ENCODE results near the gene DENND6B.
"Not testable (repeated sequence)": the region's sequence is repeated elsewhere in the genome, so short reads cannot be mapped to it uniquely, and the experiment has no call there.

DENND6B gene

DNA sequence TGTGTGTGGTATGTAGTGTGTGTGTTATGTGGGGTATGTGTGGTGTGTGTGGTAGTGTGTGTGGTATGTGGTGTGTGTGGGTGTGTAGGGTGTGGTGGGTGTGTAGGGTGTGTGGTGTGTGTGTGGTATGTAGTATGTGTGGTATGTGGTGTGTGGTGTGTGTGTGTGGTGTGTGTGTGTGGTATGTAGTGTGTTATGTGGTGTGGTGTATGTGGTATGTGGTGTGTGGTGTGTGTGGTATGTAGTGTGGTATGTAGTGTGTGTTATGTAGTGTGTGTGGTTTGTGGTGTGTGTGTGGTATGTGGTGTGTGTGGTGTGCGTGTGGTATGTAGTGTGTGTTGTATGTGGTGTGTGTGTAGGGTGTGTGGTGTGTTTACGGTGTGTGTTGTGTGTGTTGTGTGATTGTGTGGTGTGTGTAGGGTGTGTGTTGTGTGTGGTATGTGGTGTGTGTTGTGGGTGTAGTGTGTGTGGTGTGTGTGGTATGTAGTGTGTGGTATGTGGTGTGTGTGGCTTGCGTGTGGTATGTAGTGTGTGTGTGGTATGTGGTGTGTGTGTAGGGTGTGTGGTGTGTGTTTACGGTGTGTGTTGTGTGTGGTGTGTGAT lies 12.1 kb upstream of the DENND6B start:
- DNase-seq (ENCODE audit: low spot score): no peak

DNA sequence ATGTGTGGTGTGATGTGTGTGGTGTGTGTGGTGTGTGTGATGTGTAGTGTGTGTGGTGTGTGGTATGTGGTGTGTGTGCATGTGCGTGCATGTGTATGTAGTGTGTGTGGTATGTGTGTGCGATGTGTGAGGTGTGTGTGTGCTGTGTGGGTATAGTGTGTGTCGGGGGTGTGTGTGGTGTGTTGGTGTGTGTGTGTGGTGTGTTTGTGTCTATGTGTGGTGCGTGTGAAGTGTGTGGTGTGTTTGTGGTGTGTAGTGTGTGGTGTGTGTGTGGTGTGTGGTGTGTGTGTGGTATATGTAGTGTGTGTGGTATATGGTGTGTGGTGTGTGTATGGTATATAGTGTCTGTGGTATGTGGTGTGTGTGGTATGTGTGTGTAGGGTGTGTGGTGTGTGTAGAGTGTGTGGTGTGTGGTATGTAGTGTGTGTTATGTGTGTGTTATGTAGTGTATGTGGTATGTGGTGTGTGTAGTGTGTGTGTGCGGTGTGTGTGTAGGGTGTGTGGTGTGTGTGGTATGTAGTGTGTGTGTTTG lies 11.3 kb upstream of the DENND6B start:
- no peak for DNase-seq (ENCODE audit: low spot score)

DNA sequence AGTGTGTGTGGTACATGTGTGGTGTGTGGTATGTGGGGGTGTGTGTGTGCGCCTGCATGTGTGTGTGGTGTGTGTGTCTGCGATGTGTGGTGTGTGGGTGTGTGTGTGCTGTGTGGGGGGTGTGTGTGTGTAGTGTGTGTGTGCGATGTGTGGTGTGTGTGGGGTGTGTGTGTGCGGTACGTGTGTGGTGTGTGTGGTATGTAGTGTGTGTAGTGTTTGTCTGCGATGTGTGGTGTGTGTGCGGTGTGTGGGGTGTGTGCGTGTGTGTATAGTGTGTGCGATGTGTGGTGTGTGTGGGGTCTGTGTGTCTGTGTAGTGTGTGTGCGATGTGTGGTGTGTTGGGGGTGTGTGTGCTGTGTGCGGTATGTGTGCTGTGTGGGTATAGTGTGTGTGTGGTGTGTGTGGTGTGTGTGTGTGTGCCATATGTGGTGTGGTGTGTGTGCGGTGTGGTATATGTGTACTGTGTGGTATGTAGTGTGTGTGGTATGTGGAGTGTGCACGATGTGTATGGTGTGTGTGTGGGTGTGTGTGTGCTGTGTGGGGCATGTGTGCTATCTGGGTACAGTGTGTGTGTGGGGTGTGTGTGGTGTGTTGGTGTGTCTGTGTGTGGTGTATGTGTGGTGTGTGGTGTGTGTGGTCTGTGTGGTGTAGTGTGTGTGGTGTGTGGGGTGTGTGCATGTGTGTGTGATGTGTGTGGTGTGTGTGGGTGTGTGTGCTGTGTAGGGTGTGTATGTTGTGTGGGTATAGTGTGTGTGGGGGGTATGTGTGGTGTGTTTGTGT lies 10.6 kb upstream of the DENND6B start:
- no peak for DNase-seq (ENCODE audit: low spot score)

DNA sequence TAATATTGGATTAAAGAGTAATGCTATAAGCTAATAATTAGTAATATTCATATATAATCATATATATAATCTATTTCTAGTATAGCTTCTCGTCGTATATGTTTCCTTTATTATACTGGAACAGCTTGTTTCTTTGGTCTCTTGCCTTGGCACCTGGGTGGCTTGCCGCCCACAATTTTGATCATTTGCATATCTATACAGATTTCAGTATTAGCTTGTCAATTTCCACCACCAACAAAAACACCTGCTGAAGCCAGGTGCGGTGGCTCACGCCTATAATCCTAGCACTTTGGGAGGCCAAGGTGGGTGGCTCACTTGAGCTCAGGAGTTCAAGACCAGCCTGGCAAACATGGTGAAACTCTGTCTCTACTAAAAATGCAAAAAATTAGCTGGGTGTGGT lies 7.6 kb upstream of the DENND6B start:
- not testable (repeated sequence) for DNase-seq (ENCODE audit: low spot score)

DNA sequence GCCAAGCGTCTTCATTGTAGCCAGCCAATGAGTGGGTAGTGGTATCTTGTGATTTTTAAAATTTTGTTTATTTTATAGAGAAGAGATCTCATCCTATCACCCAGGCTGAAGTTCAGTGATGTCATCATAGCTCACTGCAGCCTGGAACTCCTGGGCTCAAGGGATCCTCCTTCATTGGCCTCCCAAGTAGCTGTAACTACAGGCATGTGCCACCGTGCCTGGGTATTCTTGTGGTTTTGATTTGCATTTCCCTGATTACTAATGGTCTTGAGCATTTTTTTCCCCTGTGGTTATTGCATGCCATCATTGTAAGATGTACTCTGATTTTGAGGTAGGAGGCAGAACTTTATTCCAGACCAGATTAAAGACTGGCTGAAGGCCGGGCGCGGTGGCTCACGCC lies 2.4 kb upstream of the DENND6B start:
- no peak for DNase-seq (ENCODE audit: low spot score)

DNA sequence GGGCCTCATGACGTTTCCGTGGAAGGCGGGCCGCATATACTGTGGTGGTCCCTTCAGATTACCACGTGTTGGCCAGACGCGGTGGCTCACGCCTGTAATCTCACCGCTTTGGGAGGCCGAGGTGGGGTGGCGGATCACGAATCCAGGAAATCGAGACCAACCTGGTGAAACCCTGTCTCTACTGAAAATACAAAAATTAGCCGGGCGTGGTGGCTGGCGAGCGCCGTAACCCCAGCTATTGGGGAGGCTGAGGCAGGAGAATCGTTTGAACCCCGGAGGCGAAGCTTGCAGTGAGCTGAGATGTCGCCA lies 853 bp upstream of the DENND6B start:
- no peak for DNase-seq (ENCODE audit: low spot score)

DNA sequence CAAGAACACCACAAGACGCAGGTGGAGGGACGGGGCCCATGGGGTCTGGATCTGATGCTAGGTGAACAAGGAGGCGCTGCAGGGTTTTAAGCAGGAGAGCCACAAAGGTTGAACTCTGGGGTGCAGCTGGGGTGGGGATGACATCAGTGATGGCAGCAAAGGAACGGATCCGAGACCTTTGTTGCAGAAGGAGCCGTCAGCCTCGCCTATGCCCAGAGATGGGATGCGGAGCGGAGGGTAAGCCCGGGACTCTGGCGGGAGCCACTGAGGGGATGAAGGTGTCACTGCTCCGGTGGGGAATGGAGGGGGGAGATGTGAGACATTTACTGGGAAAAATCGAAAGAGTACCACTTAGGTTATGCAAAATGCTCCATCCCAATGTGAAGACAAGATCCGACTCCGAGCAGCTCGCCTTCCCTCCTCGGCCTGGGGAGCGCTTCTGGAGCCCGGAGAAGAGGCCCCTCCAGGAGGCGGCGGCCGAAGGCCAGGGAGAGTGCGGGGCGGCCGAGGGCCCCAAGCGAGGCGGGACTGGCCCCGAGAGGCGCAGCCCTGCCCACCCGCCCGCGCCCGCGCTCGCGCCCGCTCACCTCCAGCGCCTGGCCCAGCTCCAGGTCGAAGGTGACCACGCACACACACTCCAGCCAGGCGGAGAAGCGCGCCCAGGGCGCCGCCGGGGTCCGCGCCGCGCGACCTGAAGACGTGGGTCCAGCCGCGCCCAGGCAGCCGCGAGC lies 422 bp downstream of the DENND6B start:
- DNase-seq (ENCODE audit: low spot score): no peak

DNA sequence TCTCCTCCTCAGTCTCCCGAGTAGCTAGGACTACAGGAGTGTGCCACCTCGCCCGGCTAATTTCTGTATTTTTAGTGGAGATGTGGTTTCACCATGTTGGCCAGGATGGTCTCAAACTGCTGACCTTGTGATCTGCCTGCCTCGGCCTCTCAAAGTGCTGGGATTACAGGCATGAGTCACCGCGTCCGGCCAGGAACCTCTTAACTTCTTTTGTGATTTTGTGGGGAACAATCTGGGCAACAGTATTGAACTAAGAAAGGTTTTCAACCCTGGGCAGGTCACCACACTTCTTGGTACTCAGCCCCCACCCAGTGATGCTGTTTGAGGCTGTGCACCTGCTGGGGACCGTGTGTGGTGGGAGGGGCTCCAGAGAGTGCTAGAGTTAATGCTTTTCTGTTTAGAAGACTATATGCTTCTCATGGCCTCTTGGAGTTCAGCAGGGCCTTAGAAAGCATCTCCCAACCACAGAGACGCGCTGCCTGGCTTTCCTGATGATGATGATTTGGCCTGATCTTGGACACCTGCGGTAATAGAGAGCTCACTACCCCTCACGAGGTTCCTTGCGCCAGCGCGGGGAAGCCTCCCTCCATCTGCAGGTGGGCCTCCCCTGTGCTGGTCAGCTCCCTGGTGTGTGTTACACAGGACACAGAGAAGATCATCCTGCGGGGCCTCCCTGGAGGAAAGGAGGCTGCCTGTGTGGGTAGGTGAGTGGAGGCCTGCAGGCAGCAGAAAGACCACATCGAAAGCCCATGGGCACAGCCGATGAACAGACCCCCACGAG lies 1.2 kb downstream of the DENND6B start:
- DNase-seq (ENCODE audit: low spot score): no peak

DNA sequence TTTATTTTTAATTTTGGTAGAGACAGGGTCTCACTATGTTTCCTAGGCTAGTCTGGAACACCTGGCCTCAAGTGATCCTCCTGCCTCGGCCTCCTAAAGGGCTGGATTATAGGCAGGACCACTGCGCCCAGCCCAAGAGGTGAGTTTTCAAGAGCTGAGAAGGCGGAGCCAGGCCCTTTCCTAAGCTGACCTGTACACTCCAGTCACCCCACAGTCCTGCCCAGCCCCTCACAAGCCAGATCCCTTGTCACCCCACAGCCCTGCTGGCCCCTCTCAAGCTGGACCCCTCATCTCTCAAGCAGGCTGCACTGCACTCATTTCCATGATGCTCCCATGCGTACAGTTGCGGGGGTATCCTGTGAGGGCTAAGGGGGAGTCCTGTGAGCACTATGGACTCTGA lies 2.9 kb downstream of the DENND6B start:
- DNase-seq (ENCODE audit: low spot score): no peak

DNA sequence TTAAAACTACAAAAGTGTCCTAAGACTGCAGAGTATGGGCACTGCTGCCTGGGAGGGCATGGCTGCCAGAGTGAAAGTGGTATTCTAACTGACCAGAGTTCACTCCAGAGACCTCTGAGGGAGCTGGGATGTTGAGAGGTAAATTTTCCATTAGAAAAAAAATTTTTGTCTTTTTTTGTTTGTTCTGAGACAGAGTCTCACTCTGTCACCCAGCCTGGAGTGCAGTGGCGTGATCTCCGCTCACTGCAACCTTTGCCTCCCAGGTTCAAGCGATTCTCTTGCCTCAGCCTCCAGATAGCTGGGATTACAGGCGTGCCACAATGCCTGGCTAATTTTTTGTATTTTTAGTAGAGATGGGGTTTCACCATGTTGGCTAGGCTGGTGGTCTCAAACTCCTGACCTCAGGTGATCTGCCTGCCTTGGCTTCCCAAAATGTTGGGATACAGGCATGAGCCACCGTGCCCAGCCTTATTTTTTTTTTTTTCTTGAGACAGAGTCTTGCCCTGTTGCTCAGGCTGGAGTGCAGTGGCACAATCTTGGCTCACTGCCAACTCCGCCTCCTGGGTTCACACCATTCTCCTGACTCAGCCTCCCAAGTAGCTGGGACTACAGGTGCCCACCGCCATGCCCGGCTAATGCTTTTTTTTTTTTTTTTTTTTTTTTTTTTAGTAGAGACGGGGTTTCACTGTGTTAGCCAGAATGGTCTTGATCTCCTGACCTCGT lies 4.3 kb downstream of the DENND6B start:
- DNase-seq (ENCODE audit: low spot score): not testable (repeated sequence)

DNA sequence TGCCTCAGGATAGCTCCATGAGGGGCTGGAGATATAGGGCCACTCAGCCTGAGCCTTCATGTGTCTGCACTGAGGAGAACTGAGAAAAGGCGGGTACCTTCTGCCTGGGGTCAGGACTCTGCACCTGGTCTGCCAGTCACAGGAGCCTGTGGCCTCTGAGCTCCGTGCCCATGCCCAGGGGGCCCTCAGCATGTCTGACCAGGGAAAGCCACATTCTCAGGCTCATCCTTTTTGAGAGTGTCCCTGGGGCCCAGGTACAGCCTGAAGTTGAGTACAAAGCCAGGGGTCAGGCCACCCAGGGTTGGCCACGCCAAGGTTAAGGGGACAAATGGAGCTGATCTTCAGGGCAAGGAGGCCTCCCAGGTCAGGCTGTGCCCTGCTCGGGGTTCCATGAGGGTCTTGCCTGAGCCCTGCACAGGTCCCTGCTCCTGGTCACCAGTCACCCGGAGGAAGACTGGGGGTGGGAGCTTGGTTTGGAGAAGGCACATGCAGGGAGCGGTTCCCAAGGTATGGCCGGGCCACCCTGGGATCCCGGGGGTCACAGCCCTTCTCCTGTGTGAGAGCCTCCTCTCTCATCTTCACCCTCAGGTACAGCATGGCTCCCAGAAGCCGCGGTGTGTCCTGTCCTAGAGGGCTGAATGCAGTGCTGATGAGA lies 6.0 kb downstream of the DENND6B start:
- DNase-seq (ENCODE audit: low spot score): no peak

DNA sequence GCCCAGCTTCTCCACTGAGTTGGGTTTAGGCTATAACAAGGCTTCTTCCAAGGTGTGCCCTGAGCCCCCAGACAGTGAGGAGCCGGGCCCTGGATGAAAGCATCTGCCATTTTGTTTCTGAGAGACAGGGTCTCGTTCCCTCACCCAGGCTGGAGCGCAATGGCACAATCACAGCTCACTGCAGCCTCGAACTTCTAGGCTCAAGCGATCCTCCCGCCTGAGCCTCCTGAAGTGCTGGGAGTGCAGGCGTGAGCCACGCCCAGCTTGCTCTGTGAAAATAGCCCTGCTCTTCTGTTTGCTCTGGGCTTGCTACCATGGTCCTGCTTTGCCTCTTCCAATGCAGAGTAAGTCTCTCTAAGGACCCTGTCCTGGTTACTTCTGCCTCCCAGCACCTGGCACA lies 6.7 kb downstream of the DENND6B start:
- no peak for DNase-seq (ENCODE audit: low spot score)

DNA sequence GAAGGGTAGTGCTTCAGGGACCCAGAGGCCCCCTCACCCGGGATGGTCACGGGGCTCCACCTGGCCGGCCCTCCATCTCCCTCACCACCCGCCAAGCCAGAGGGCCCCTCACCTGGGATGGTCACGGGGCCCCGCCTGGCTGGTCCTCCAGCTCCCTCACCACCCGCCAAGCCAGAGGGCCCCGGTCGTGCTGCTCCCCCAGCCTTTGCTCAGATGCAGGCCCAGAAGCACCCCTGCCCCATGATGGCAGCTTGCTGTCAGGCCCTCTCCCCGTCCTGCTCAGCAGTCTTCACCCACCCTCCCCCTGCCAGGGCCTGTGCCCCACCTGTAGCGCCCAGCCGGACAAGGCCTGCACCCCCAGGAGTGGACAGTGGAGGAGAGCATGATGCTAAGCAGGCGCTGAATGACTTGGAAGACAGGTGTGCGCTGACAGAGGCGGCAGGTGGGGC lies 7.3 kb downstream of the DENND6B start:
- DNase-seq (ENCODE audit: low spot score): no peak

DNA sequence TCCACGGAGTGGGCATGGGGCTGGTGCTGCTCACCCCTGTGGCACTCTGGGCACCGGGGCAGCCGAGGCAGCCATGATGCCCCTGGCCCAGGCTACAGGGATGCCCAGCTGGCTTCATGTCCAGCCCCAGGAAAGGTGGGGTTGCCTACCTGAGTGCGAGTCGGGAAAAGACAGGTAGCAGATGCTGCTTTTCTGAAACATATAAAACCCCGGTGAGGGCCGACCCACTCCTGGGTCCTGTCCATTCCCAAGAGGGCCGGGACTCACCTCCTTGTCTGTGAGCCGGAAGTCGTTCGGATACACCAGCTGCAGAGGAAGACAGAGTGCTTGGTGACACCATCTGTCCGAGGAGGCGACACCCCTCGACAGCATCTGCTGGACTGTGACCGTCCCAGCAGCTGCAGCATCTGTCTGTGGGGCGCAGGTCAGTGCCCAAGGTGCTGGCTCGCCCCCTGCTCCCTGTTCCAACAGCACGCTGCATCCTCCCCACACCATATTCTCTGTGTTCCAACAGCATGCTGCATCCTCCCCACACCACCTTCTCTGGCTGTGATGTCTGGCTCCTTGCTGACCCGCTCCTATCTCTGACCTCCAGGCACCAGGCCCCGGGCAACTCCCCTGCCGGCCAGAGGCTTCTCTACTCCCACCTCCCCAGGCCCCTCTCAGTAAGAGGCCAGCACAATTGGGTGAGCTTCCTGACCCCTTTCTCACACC lies 8.0 kb downstream of the DENND6B start:
- DNase-seq (ENCODE audit: low spot score): no peak

DNA sequence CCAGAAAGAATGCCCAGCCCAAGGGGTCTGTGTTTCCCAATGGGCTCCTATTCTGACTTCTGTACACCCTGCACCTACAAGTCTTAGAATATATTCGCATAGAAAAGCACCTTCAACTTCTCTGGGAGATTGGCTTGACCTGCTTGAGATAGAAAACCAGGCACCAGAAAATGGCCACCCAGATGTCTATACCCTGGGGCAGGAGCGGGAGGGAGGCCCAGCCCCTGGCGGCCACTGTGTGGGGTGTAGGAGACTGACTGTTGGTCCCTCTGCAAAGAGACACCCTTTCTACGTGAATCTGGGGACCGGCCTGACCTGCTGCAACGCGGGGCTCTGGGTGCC lies 8.5 kb downstream of the DENND6B start:
- no peak for DNase-seq (ENCODE audit: low spot score)

DNA sequence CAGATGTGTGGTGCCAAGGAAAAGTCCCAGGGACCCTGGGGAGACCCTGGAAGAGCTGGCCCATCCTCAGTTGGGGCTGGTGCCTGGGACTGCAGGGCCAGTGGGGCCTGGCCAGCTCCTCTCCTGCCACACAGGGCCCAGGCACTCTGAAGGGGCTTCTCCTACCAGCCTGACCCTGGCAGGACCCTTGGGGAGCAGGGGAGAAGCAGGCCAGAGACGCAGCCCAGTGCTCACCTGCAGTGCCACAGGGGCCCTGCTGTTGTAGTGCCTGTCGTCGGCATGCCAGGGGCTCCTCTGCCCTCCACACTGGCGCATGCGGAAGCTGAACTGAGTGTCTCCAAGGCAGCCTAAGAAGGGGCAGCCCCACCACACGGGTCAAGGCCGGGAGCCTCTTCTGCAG lies 9.1 kb downstream of the DENND6B start:
- DNase-seq (ENCODE audit: low spot score): no peak

DNA sequence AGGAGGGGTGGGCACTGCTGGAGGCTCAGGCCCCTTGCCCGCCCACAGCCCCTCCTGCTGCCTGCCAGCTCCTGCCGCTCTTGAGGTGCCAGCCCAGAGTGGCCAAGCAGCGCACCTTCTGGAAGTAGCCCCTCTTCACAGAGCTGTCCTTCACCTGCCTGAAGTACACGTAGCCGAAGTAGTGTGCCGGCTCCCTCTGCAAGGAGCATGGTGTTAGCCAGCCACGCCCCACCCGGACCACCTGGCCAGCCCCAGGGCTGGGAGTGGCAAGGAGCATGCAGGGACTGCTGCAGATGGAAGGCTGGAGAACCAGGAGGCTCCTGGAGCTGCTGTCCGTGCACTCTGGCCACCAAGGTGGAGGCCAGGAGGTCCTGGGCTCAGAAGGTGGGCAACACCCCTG lies 9.6 kb downstream of the DENND6B start:
- no peak for DNase-seq (ENCODE audit: low spot score)

DNA sequence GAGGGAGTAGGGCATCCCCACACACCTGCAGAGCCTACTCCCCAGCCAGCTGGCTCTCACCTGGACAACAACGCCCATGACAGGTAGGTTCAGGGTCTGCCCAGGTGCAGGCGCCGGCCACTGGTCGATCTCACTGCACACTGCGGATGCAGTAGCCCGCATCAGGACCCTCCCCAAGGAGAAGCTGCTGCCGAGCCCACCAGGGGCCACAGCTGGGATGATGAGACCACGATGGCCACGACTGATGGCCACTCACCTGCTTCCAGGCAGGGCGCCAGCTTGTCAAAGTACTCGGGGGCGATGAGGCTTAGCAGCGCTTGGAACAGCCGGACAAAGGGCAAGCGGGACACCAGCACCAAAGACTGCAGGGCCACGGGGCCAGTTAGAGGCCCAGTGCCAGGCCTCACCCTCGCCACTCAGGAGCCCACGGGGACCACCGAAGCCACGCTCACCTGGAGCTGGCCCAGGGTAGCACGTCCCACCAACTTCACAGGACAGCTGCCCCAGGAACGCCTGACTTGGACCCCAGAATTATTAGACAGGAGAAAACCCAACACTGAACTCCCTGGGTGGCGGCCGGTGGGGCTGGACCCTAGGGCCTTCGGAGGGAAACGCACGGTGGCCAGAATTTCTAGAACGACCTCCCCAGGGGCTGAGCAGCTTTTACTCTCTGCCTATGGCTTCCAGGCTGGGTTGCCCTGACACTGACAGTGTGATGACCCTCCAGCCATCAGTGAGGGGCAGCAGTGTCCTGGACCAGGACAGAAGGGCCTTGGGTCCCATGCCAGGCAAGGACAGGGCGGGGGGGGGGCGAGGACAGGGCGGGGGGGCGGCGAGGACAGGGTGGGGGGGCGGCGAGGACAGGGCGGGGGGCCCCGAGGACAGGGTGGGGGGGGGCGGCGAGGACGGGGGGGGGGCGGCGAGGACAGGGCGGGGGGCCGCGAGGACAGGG lies 10.4 kb downstream of the DENND6B start:
- DNase-seq (ENCODE audit: low spot score): no peak

All from CD4-positive, alpha-beta T cell treated with Interleukin-2 at 100 ng/mL for 4 hours (primary cell).